Activated CD4-positive, alpha-beta T cell treated with anti-CD3 and anti-CD28 coated beads, Interleukin-2, Interleukin-4, amounts not matched to agents 100 ng/mL and 50 ng/mL, durations not matched to agents 16 hours and 8 hours (primary cell): ENCODE data around the gene RIC3.
"Not testable (repeated sequence)": the region's sequence is repeated elsewhere in the genome, so short reads cannot be mapped to it uniquely, and the experiment has no call there.

Experiments
- DNase-seq: peaks from one replicate; pipeline ENCODE4 v3.0.0-alpha.2; 2020; ENCODE audit warnings: low spot score

The RIC3 gene

GRCh38 chr11:8190431-8190830 is 21.6 kb upstream of the RIC3 start:
- DNase-seq: no peak

GRCh38 chr11:8186429-8186828 is 17.6 kb upstream of the RIC3 start:
- DNase-seq: no peak

DNA sequence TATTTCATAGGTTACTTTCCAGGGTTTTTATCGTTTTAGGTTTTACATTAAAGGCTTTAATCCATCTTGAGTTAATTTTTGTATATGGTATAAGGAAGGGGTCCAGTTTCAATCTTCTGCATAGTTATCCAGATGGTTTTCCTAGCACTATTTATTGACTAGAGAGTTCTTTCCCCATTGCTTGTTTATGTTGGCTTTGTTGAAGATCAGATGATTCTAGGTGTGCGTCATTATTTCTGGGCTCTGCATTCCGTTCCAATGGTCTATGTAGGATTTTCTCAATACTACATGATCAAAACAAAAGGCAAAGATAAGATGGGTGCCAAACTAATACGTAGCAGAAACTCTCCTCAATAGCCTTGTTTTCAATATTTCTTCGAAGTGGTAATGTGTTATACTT is 14.3 kb upstream of the RIC3 start:
- no peak for DNase-seq

DNA sequence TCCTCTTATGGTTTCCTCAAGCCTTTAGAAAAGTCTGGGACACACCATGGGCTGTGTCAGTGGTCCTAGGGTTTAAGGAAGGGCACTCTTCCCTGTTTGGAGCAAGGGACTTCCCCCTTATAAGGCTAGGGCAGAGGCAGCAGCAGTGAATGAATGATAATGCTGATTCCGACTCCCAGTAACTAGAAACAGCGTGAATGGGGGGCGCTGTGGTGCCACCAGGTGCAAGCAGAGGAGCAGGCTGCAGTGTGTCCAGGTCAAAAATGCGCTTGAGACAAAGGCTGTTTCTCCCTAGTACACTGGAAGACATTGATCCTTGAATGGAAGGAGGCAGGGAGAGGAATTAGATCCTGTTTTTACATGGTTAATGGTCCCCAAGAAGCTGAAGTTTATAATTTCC is 11.6 kb upstream of the RIC3 start:
- no peak for DNase-seq

GRCh38 chr11:8178297-8178696 is 9.5 kb upstream of the RIC3 start:
- DNase-seq: no peak

- no peak for DNase-seq
Measured at GRCh38 chr11:8177136-8177535, 8.3 kb upstream of the RIC3 start.

GRCh38 chr11:8167796-8168195 is 1.0 kb downstream of the RIC3 start:
- no peak for DNase-seq

DNA sequence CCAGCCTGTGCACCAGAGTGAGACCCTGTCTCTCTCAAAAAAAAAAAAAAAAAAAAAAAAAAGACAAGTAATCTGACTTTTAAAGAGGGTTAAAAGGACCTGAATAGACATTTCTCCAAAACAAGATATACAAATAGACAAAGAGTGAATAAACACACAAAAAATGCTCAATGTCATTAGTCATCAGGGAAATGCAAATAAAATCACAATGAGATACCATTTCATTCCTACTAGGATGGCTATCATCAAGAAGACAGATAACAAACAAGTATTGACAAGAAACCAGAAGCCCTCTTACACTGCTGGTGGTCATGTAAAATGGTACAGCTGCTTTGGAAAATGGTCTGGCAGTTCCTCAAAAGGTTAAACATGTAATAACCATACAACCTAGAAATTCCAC is 4.1 kb downstream of the RIC3 start:
- no peak for DNase-seq

- not testable (repeated sequence) for DNase-seq
Measured at GRCh38 chr11:8161627-8162304, 7.1 kb downstream of the RIC3 start.

GRCh38 chr11:8156877-8157276 is 11.9 kb downstream of the RIC3 start:
- no peak for DNase-seq

DNA sequence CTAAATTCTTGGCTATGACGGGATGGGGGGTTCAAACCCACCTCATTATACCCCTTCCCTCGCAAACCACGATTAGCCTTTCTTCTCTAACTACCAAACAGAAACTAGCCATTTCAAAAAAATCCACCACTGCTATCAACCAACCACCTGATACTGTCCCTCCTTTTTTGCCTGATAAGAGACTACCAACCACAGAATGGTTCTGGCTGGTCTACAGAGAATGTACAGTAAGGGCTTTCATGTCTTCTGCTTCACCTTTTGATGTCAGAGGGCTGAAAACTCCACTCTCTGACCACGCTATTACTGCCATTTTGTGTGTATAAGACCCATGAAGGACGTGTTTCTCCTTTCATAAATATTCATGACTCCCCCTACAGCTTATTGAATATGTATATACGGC is 19.1 kb downstream of the RIC3 start:
- DNase-seq: no peak

- DNase-seq: no peak
Measured at GRCh38 chr11:8138526-8138925, 30.3 kb downstream of the RIC3 start.

DNA sequence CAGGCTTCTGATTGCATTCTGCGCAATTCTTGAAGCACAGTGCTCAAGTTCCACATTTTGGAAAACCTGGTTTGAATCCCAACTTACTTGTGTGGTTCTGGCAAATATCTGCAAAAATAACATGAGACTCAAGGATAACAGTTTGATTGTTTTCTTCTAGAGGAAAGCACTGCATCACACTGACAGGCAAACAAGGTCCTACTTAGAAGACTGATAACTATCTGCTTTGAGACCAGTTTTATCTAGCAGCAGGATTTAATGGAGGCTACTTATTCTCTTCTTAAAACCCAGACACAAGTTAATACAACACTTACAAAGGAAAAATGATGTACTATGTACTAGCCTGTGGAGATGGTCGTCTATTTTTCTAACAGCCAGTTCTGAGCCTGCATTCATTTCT is 41.4 kb downstream of the RIC3 start:
- no peak for DNase-seq

DNA sequence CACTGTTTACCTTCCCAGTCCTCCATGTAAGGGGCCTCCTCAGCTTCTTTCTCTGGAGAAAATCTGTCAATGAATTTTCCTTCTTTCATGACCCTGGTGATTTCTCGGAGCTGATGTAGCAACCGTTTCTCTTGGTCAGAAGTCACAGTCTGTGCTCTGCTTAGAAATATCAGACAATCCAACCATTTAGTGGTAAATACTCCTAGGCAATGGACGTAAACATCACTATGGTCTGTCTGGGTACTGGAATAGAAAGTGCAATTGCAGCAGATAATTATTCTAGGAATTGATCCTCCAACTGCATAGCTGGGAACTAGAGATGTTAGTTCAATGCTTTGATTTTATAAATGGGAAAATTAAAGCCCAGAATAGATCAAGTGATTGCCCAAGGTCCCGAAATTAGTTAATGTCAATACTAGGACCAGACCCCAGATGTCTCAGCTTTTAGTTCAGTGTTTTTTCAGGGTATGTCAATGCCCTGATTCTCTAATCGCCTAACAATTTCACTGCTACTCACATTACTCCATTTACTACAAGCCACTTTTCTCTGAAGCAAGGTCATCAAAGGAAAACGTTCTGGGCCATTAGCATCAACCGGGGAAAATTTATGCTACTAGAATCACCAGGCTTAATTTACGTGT is 42.1 kb downstream of the RIC3 start:
- DNase-seq: no peak

GRCh38 chr11:8122173-8122764 is 46.6 kb downstream of the RIC3 start:
- no peak for DNase-seq

- no peak for DNase-seq
Measured at GRCh38 chr11:8111636-8112035, 57.2 kb downstream of the RIC3 start.

DNA sequence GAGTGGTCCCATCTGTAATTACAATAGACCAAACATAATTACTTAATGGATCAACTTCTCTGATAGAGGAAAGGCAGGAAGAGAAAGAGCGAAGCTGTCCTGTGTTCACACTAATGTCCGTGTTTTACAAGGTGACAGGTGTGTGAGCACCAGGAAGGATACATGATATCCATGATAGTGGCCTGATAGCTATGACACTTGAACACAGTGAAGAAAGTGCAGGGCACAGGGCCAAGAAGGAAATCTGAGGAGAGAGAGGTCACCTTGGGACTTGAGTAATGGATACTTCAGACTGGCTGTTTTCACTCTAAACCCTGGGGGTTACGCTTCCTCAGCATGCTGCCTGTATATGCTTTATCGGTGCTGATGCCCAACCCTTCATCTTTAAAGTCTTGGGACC is 58.4 kb downstream of the RIC3 start:
- DNase-seq: no peak

- DNase-seq: no peak
Measured at GRCh38 chr11:8109675-8110074, 59.1 kb downstream of the RIC3 start.

DNA sequence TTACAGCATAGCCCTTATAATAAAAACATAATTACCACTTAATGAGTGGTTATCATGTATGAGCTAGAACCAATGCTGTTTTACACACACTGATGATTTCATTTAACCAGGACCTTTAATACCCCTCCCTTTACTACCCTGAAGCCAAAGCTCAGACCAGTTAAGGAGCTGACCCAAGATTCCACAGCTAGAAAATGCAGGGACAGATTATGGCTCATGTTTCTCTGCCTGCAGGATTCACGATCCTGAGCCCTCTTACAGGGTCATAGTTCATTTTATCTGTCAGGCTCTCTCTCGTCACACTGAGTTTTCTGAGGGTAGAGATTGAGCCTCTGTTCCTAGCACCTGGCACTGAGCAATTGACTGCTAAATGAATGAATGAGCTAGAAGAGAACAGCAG is 60.4 kb downstream of the RIC3 start:
- DNase-seq: no peak

GRCh38 chr11:8107642-8108041 is 61.2 kb downstream of the RIC3 start:
- DNase-seq: no peak

DNA sequence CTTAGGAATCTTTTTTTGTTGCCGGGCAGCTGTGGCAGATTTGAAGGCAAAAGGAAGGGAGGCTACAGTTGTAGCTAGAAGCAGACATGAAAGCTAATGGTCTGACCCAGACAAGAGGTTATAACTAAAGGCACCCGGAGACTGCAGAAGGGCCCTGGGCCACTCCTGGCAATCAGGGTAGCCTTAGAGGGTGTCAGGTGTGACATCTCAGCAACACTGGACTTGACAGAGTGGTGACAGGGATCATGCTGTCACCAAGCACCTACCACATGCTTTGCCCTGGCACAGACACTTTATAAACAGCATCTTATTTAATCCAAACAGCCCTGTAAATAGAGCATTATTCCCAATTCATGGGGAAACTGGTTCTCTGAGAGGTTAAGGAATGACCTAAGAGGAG is 62.1 kb downstream of the RIC3 start:
- DNase-seq: no peak

DNA sequence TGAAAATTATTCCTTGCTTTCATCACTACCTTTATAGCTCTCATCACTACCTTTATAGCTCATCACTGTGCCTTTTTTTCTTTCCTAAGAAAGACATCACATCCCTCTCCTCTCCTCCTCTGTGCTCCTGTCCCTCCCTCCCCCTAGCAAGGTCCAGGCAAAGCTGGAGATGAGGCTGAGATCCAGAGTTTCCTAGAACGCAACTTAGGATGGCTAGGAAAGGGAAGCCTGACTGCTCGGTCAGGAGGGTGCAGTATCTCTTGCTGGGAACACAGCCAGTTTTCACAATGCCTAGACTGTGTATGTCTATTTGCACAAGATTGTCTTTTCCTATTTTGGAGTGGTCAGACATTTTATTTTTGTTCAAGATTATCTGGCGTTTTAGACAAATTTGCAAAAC is 63.2 kb downstream of the RIC3 start:
- no peak for DNase-seq

- no peak for DNase-seq
Measured at GRCh38 chr11:8105133-8105532, 63.7 kb downstream of the RIC3 start.

GRCh38 chr11:8103909-8104308 is 64.9 kb downstream of the RIC3 start:
- DNase-seq: no peak
